ENCODE data around the gene PCBD2.
"Not testable (repeated sequence)": the region's sequence is repeated elsewhere in the genome, so short reads cannot be mapped to it uniquely, and the experiment has no call there.

The PCBD2 gene

DNA sequence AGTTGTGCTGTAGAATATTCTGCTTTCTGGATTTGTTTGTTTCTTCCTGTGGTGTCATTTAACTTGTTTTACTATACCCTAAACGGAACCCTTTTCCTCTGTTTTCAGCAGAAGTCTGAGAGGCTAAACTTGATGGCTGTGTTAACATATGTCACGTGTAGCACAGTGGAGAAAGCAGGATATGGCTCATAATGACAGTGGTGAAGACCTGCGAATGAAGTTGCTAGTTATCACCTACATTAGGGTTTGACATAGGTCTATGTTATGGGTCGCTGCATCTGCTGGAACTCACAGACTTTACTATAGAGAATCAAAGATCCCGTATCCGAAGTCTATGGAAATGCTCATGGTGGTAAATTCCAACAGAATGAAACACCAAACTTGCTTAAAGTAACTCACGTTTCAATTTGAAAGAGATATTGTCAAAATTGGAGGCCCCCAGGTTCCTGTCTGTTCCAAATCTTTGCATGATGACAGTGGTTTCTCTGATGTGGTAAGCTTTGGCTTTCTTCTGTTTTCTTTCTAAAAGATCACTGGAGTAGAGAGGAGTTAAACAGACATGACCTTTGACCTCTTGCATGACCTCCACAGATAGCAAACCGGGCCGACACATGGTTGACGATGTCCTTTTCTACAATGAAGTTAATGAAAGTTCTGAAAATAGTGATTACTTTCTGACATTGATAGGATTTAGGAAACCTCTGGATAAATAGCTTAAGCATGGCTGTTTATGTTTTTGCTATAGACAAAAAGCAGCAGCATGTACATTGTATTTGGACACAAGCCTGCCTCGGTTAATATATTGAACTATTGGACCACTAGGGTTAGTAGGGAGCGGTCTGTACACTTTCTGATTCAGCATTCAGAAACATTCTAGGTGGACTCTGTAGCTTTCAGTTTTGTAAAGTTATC lies 59.7 kb downstream of the PCBD2 start:
- no peak for DNase-seq

DNA sequence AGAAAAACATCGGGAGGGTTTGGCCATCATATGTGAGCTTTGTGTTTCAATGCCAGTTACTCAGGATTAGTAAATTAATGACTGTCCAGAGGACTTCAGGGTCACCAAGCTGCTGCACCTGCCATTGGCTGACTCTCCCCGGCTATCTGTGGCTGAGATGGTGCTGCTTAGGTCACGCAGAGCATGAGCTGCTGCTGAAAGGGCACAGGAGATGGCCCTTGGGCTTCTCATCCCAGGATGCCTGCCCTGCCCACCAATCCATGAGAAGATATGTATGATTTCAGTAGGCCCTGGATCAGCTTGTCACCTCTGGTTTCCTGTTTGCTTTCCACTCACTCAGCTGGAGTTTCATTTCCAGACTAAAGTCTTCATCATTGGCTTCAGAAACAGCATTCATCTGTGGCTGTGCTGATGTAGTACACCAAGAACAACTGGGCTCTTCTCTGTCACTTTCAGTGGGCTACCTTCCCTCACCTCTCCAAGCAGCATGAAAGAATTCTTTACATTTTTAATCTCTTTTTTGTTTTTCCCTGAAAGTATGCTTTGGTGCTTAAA lies 60.4 kb downstream of the PCBD2 start:
- no peak for DNase-seq

DNA sequence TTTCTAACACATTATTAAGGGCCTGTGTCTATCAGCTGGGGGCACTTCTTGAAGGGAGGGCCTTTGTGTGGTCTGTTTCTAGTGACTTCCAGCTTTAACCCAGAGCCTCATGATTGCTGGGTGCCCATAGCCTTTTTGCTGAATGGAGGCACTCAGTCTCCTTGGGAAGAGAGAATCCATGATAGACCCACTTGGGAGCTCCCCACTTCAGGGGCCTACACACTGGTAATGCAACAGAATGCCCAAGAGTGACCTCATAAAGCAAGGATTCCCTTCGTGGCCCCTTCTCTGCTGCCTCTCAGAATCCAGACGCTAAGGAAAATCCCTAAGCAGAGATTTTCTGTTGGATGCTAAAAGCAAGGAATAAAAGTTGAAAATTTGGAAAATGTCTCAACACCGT lies 62.7 kb downstream of the PCBD2 start, which contains the start of gene CATSPER3:
TSS of gene CATSPER3 (plus strand) at position 301 of the 400 bp plus-strand sequence. CDS start at position 386, 85 bp downstream.
- DNase-seq: no peak

- no peak for DNase-seq
Observed at GRCh38 chr5:134968055-134968454, 63.1 kb downstream of the PCBD2 start.

DNA sequence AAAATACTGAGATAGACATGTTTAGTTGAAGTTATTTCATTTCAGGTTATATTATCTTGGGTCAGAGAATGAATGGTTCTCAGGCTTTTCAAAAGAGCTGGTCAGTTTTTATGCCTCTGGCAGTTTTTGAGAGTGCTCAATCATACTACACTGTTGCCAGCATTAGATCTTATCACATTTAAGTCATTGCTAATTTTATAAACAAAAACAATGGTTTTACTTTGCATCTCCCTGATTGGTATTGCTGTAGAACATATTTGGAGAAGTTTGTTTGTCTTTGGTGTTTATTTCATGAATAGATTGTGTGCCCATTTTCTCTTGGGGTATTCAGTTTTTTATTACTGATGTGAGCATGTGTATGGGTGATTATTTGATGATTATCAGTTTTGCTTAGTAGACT lies 64.2 kb downstream of the PCBD2 start:
- DNase-seq: no peak

DNA sequence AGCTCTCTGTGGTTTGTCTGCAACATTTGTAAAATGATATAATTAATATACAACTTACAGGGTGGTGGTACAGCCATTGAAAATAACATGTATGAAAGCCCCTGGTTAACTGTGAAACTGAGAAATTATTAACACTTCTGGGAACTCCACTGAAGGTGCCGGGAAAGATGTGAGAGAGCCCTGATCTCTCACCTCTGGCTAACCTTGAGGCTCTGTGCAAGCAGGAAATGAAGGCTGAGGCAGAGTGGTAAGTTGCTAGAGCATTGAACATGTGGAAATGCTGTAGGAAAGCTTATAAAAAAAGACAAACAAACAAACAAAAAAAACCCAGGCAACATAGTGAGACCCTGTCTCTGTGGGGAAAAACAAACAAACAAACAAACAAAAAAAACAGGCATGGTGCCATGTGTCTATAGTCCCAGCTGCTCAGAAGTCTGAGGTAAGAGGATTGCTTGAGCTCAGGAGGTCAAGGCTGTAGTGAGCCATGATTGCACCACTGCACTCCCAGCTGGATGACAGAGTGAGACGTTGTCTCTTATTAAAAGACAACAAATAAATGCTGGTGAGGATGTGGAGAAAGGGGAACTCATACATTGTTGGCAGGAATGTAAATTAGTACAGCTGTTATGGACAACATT lies 70.3 kb downstream of the PCBD2 start:
- DNase-seq: no peak

DNA sequence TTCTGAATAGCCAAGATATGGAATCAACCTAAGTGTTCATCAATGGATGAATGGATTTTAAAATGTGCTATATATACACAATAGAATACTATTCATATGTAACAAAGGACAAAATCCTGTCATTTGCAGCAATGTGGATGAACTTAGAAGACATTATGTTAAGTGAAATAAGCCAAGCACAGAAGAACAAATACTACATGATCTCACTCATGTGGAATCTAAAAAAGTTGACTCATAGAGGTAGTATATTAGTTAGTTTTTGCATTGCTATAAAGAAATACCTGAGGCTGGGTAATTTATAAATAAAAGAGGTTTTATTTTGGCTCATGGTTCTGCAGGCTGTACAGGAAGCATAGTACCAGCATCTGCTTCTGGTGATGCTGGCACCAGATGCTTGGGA lies 70.9 kb downstream of the PCBD2 start:
- no peak for DNase-seq

GRCh38 chr5:134976841-134977240 lies 71.9 kb downstream of the PCBD2 start:
- DNase-seq: no peak

- DNase-seq: no peak
Observed at GRCh38 chr5:134979416-134979815, 74.5 kb downstream of the PCBD2 start.

- no peak for DNase-seq
Observed at GRCh38 chr5:134982230-134982629, 77.3 kb downstream of the PCBD2 start.

GRCh38 chr5:134989266-134989830 lies 84.4 kb downstream of the PCBD2 start:
- no peak for DNase-seq

GRCh38 chr5:134990183-134990582 lies 85.3 kb downstream of the PCBD2 start:
- DNase-seq: not testable (repeated sequence)

DNA sequence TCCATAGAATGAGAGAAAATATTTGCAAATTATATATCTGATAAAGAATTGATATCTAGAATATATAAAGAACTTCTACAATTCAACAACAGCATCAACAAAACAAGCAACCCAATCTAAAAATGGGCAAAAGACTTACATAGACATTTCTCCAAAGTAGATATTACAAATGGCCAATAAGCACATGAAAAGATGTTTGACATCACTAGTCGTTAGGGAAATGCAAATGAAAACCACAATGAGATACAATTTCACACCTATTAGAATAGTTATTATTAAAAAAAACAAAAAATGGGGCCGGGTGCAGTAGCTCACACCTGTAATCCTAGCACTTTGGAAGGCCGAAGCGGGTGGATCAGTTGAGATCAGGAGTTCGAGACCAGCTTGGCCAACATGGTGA lies 87.2 kb downstream of the PCBD2 start:
- no peak for DNase-seq

DNA sequence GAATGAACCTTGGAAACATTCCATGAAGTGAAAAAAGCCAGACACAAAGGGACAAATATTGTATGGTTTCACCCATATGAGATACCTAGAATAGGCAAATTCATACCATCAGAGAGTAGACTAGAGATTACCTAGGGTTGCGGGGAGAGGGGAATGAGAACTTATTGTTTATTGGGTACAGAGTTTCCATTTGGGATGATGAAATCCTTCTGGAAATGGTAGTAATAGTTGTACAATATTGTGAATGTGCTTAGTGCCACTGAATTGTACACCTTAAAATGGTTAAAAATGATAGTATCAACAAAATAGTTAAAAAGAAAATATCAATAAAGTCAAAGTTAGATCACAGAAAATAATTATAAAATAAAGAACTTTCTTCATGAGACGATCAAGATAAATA lies 88.2 kb downstream of the PCBD2 start:
- no peak for DNase-seq

- DNase-seq: no peak
Observed at GRCh38 chr5:134994560-134995156, 89.7 kb downstream of the PCBD2 start.

DNA sequence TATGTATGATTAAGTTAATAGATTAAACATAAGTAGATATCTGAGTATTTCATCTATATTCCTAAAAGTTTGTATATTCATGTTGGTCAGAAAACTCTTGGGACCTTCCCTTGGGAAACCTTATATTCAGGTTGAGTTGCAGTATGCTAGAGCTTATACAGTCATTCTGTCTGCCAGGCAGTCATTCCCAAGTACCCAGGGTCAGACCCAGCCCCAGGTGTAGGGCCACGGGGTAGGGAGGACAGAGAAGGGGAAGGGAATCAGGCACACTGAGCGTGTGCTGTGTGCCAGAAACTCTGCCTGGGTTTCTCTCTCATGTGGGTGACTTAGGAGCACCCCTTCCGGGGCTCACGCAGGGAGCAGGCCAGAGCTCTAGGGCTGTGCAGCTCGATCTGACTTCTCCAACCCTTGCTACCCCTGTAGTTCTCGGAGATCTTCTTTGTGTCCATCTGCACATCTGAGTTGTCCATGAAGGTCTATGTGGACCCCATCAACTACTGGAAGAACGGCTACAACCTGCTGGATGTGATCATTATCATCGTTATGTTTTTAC lies 91.0 kb downstream of the PCBD2 start:
- DNase-seq: no peak

- no peak for DNase-seq
Observed at GRCh38 chr5:134997015-134997414, 92.1 kb downstream of the PCBD2 start.

DNA sequence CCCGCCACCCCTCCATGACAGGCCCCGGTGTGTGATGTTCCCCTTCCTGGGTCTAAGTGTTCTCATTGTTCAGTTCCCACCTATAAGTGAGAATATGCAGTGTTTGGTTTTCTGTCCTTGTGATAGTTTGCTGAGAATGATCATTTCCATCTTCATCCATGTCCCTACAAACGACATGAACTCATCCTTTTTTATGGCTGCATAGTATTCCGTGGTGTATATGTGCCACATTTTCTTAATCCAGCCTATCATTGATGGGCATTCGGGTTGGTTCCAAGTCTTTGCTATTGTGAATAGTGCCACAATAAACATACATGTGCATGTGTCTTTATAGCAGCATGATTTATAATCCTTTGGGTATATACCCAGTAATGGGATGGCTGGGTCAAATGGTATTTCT lies 93.1 kb downstream of the PCBD2 start:
- DNase-seq: not testable (repeated sequence)

DNA sequence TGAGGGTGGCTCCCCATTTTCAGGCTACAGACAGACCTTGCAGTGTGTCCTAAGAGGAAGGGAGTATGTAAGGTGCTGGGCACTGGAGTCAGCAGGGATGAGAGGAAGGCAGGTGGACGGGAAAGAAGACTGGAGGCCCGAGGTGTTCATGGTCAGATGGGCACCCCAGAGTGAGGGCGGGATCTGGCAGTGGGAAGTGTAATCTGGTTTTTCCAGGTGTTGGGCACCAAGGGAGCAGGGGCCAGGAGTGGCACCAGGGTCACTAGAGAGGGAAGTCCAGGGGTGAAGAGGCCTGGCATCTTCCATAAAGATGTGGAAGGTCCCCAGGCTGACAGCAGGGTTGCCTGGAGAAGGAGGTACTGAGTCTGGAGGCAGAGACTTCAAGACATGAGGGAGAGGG lies 99.4 kb downstream of the PCBD2 start:
- DNase-seq: no peak

DNA sequence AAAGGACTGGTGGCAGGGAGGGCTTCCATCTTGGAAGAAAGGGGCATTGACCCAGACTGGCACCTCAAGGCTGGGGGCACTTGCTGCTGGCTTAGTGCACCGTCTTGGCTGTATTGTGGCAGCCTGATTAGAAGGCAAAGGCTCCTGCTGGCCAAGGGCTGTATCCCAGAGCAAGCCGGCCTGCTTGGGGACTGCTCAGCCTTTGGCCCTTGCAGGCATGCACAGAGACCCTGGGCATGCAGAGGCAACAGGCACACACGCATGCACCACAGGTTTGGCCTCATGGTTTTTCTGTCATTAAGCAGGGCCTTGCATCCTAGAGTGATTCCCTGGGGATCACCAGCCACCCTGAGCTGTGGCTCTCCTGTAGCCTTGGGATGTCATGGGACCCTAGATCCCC lies 100.1 kb downstream of the PCBD2 start:
- DNase-seq: no peak

DNA sequence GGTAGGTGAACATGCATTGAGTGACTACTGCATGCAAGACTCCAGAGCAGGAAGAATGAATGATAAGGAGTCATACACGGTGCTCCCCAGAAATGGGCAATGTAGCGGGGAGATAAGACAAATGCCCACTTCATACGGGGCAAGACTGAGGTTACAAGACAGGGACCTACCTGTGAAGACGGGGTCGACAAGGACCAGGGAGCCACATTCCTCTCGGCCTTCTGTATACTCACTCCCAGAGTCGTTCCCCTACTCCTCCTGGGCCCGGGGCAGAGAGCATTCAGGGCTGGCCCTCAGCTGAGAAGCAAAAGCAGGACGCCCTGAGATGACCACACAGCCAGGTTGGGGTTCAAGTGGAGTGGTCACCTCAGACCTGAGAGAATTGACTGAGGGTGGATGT lies 102.4 kb downstream of the PCBD2 start:
- DNase-seq: no peak

- DNase-seq: no peak
Observed at GRCh38 chr5:135007749-135008363, 102.9 kb downstream of the PCBD2 start.

Measured in CD4-positive, alpha-beta T cell treated with Interferon gamma for 1 hour (primary cell).